NCI-H1105 treated with DMSO at 0.1 percent for 48 hours (cell line): ENCODE measurements around the gene STXBP5.
A peak's percentile ranks its signal among the peaks of the same experiment; 100 is the strongest.

Experiments
- DNase-seq: peaks from one replicate; lab custom pipeline; 2025; lab: John Stamatoyannopoulos, UW

The STXBP5 gene

GRCh38 chr6:147381712-147382111 is 177.5 kb downstream of the STXBP5 start:
- DNase-seq = no peak

DNA sequence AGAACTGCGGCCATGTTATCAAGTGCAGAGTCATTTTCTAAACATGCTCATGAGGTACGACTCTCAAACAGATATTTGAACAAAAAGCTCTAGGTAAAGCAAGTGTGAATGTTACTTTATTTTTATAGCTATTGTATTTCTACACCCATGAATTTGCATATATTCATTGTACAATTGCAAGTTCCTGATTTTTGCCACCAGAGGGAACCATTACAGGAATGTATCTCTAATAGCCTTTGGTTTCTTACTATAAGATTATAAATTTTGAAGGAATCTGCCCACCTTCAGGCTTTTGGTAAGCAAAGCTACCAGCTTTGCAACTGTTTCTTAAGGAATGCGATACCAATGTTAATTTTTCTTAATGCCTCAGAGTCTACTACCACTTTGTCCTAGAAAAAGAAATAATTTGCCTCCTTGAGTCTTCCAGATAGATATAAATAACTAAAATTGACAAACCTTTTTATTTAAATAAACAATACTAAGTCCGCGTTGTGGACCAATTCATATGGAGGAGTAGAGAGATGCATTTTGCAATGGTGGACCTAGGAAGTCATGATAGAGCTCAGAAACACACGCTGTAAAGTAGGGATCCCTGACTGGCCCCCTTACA is 178.8 kb downstream of the STXBP5 start:
- no peak for DNase-seq

GRCh38 chr6:147384029-147384428 is 179.8 kb downstream of the STXBP5 start:
- no peak for DNase-seq

DNA sequence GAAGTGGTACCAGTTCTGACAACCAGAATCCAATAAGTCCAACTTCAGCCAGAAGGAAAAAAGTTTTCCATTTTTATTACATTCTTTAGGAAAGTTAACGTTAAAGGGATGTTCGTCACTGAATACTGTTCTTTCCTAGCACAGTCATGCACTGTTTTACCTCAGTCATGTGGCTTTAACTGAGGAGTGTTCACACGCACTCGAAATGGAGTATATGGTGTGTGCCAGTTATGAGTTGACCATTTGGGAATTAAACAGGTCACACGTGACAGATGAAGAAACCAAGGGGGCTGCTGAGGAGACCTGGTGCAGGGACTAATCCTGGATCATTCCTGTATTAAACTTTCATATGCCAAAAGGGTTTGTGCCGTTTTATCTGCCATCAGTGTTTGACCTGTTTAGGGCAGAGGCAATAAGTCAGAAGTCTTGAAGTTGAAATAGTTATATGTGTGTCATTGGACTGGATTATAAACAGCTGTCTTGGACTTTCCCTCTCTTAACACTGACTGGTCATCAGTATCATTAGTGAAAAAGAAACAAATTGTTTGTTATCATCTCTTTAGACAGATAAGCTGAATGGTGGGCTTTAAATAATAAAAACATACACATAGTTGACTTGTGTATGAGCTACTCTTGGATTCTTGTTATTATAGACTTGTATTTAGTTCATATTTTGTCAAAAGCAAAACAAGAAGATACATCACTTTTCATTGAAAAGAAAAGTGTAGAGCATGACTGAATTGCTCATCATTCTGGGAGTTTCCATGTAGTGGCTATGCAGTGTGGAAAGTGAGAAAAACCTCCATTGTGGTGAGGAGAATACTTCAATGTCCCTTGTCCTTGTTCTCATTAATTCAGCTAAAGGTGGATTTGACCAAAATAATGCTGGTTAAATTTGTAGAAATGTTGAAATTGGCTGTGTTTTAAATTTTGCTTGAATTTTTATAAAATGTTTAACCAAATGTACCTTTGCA is 180.8 kb downstream of the STXBP5 start:
- no peak for DNase-seq

DNA sequence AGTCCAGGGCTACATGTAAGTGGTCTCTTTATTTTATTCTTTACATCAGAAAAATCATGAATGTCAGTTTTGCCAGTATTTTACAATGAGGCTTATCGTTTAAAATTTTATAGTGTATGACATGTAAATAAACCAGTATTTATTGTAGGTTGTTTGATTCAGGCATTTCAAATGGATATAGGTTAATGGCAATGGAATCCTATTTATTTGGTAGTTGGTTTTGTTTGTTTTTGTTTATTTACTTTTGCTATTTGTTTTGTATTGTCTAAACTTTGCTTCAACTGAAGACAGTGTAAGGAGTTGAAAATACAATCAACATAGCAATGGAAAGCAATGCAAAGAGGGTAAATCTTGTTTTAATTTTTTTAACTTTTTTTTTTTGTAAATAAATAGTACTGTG is 185.2 kb downstream of the STXBP5 start:
- DNase-seq = no peak

DNA sequence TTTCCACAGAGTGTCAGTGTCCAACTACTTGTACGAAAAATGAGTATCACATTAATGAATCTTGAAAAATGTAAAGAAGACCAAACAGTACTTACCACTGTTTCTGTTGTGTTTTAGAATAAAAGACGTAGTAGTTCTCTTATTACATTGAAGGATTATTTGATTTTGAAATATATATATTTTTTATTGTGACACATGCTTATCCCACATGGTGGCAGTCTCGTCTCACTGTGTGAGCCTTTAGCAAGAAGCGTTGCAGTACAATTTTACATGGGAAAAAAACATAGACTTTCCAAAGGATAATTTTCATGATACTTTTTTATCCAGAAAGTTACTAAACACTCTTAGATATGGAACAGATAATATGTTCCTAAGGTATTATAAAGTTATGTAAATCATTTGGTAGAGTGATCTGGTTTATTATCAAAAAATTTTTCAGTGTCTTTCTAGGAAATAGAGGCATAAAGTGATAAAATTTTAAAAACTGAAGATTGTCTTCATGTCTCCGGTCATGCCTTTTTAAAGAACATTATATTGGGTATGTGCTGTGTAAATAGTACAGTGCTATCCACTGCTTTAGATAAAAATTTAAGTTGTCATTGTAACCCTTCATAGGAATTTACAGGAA is 186.8 kb downstream of the STXBP5 start:
- peak; percentile 20 for DNase-seq

GRCh38 chr6:147392917-147393625 is 188.9 kb downstream of the STXBP5 start:
- no peak for DNase-seq

GRCh38 chr6:147395158-147395557 is 190.9 kb downstream of the STXBP5 start:
- DNase-seq = no peak

GRCh38 chr6:147397306-147397705 is 193.1 kb downstream of the STXBP5 start:
- DNase-seq = no peak

- no peak for DNase-seq
Observed at GRCh38 chr6:147400968-147401367, 196.8 kb downstream of the STXBP5 start.

- no peak for DNase-seq
Observed at GRCh38 chr6:147401779-147402178, 197.6 kb downstream of the STXBP5 start.

DNA sequence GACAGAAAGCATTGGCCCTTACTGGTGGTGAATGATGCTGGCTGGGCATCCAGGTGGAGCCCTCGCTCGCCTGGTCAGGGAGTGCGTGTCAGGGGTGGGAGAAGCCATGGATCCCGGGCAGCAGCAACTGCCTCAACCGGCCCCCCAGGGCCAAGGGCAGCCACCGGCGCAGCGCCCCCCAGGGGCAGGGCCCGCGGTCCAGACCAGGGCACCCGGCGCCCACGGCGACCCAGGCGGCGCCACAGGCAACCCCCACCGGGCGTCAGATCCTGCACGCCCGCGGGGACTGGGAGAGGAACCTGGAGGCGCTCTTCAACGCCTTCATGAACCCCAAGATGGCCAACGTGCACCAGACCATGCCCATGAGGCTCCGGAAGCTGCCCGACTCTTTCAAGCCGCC is 202.6 kb downstream of the STXBP5 start:
- no peak for DNase-seq

- no peak for DNase-seq
Observed at GRCh38 chr6:147407571-147407970, 203.4 kb downstream of the STXBP5 start.

- DNase-seq = no peak
Observed at GRCh38 chr6:147416622-147417021, 212.4 kb downstream of the STXBP5 start.

- no peak for DNase-seq
Observed at GRCh38 chr6:147417954-147418353, 213.7 kb downstream of the STXBP5 start.

DNA sequence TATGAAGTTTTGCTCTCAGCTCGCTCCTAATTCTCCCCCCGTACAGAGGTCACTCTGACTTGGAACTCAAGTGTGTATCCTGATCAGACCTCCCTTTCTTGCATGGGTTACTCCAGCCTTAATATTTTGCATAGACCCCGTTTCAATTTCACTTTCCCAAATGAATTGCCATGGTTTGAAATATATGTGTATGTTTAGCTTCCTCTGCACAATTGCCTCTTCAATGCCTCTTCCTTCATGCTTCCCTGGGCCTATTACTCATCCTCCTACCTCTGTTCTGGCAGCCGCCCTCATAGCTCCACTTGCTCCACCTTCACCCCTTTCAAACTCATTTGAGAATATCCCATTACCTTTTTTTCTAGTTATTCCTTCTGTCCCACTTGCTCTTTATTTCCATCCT is 214.3 kb downstream of the STXBP5 start:
- DNase-seq = no peak

GRCh38 chr6:147421903-147422302 is 217.7 kb downstream of the STXBP5 start:
- DNase-seq = no peak

DNA sequence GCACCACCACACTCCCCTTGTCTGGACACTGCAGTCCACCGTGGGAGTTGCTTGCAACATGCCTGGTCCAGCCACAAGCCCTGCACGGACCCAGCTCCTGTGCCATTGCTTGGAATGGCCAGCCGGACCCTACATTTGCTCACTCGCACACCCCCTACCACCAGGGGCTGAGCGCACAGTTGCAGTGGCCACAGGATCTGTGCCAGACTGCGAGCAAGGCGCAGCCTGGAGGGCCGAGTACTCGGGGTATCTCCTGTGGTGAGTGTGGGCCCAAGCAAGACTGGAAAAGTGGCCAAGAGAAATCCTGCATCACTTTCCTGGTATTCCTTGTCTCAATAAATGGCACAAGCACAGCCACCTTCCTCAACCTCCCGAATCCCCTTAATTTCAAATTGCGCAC is 218.9 kb downstream of the STXBP5 start:
- DNase-seq = no peak

- no peak for DNase-seq
Observed at GRCh38 chr6:147429794-147430193, 225.6 kb downstream of the STXBP5 start.

DNA sequence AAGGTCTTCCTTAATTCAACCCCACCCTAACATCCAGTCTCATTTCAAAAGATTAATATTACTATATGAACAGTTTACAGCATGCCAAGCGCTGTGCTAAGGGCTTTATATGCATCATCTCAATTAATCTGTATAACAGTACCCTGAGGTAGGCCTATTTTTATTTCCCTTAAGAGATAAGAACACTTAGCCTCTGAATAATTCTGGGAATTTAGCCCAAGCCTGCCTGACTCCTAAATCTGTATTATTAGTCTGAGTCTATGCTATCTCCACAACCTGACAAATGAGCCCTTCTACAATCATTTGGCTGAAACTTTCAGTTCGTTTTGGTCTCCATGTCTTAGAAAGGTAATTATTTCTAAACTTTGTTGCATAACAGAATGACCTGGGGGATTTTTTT is 226.6 kb downstream of the STXBP5 start:
- no peak for DNase-seq

DNA sequence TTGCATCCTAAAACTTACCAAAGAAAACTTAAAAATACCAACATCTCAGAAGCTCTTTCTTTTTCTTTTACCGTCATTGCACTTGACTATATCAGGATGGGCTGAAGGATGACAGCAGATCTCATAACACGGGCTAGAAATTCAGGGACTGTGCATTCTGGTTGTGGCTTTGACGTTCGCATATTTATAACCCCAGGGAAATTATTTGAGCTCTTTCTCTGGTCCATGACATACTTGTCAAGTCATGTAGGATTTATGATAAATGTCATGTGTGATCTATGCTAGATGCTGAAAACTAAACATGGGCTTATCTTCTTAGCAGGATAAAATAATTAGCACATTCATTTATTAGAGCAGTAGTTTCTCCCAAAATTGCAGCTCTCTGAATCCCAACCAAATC is 229.9 kb downstream of the STXBP5 start:
- no peak for DNase-seq

GRCh38 chr6:147434516-147434915 is 230.3 kb downstream of the STXBP5 start:
- DNase-seq = no peak
